BLaER1 (cell line): ENCODE data around the gene ZNF181.

Source experiments
- H3K27ac ChIP-seq: shearing (Covaris generic); formaldehyde crosslinking; 2 replicates; pipeline ENCODE4 v1.8.1; 2022
- H3K27me3 ChIP-seq: shearing (Covaris generic); formaldehyde crosslinking; 2 replicates; pipeline ENCODE4 v1.8.1; 2022
- H3K36me3 ChIP-seq: shearing (Covaris generic); formaldehyde crosslinking; 2 replicates; pipeline ENCODE4 v1.8.1; 2022
- H3K4me1 ChIP-seq: shearing (Covaris generic); formaldehyde crosslinking; 2 replicates; pipeline ENCODE4 v1.8.1; 2022
- H3K4me2 ChIP-seq: shearing (Covaris generic); formaldehyde crosslinking; 2 replicates; pipeline ENCODE4 v1.8.1; 2022
- H3K4me3 ChIP-seq: shearing (Covaris generic); formaldehyde crosslinking; 2 replicates; pipeline ENCODE4 v1.8.1; 2022
- H3K9ac ChIP-seq: shearing (Covaris generic); formaldehyde crosslinking; 2 replicates; pipeline ENCODE4 v1.8.1; 2022
- H3K9me3 ChIP-seq: shearing (Covaris generic); formaldehyde crosslinking; 2 replicates; pipeline ENCODE4 v1.8.1; 2022
- H4K20me1 ChIP-seq: shearing (Covaris generic); formaldehyde crosslinking; 2 replicates; pipeline ENCODE4 v1.8.1; 2022
- Cebpa-rat ChIP-seq: shearing (Covaris generic); IDR thresholded peaks from 2 replicates; pipeline ENCODE4 v1.8.1; 2022

Gene ZNF181

DNA sequence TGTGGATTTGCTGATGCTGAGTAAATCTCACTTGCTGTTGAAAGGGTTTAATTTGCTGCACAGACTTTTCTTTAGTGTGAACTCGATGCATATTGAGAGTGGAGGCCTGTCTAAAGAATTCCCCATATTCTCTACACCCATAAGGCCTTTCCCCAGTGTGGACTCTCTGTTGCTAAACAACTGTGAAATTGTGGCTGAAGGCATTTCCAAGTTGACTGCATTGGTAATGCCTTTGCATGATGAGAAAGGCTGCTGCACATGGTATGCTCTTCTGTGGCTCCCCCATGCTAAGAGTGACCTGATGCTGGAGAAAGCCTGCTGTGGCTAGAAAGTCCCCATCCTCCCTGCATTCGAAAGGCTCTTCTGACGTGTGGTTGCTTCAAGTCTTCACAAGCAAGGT lies 45.6 kb downstream of the ZNF181 start:
- Histone ChIP-seq H3K4me2 (no peak overlapping the region), H3K4me3 (no peak overlapping the region), H3K4me1 (no peaks in the 10 kb centered on the region), H3K9me3 (peaks cover 25% of the 10 kb centered on the region), H4K20me1 (no peaks in the 10 kb centered on the region), H3K27ac (no peak overlapping the region), H3K27me3 (no peaks in the 10 kb centered on the region), H3K9ac (no peak overlapping the region), H3K36me3 (no peaks in the 10 kb centered on the region)
- no peak for TF ChIP-seq Cebpa-rat

DNA sequence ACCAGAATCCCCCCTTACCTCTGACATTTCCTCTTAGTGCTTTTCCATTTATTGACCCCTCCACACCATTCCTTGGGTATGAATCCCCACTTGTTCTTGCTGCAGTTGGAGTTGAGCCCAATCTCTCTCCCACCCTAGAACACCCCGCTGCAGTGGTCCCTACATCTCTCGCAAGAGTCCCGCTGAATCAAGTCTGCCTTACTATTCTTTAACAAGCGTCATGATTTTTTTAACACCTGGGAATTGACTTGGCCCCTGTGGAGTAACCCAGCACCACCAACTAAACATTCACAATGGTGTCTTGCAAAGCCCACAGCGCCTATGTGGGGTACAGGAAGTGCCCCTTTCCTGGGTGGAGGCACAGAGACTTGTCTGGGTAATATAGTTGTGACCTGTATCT lies 52.2 kb downstream of the ZNF181 start:
- no peaks in the 10 kb centered on the region for H3K27me3 ChIP-seq
- no peak for TF ChIP-seq Cebpa-rat
- no peak overlapping the region for H3K9ac ChIP-seq
- peaks cover 9% of the 10 kb centered on the region for H3K4me1 ChIP-seq
- no peak overlapping the region for H3K4me3 ChIP-seq
- H3K4me2 ChIP-seq = no peak overlapping the region
- H3K9me3 ChIP-seq = peaks cover 20% of the 10 kb centered on the region; the same call in 1 of the 2 replicates
- no peaks in the 10 kb centered on the region for H3K36me3 ChIP-seq
- H3K27ac ChIP-seq = no peak overlapping the region
- H4K20me1 ChIP-seq = no peaks in the 10 kb centered on the region

DNA sequence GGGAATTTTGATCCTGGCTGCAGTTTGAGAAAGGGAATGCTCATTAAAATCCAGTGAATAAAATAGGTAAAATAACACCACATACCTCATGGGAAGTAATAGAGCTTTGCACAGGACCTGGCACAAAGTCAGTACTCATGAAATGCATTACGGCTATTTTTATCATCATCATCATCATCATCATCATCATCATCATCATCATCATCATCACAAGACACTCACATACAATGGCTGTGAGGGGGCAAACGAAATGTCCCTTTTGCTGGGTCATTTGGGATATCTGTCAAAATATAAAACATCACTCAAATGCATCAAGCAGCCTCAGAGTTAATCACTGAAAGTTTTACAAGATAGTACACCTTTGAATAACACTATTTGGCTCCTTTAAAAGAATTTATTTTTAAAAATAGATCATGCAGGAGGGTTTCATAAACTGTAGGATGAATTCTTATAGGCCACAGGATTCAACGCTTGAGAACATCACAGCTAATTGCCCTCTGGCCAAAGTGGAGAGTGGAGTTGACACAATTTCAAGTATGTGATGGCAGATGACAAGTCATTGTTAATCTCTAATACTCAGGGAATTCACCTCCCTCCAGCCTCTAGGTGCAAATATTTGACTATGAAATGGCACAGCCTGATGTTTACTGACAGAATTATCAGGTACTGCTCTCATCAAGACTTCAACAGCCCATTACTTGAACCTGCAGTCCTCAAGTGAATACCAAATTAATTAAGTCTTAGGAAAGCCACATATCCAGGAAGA lies 53.2 kb downstream of the ZNF181 start:
- H3K36me3 ChIP-seq = no peaks in the 10 kb centered on the region
- no peaks in the 10 kb centered on the region for H4K20me1 ChIP-seq
- H3K27me3 ChIP-seq = no peaks in the 10 kb centered on the region
- H3K9ac ChIP-seq = no peak overlapping the region
- H3K4me2 ChIP-seq = peak overlapping the region; percentile 33
- H3K27ac ChIP-seq = no peak overlapping the region
- H3K4me1 ChIP-seq = peaks cover 9% of the 10 kb centered on the region
- H3K9me3 ChIP-seq = peaks cover 25% of the 10 kb centered on the region
- no peak overlapping the region for H3K4me3 ChIP-seq
- no peak for TF ChIP-seq Cebpa-rat

DNA sequence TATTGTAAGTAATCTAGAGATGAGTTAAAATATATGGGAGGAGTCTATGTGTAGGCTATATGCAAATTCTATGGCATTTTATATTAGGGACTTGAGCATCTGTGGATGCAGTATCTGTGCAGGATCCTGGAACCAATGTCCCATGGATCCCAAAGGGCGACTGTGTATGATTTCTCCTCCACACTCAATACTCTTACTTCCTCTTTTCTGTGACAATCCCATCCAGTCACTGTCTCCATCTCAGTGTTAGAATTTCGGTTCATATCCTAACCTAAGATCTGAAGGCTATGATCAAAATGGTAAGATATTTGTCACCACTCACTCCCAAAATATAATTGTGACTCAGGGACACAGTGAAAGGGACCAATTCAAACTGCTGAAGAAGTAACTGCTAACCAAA lies 54.0 kb downstream of the ZNF181 start:
- Histone ChIP-seq H3K27me3 (no peaks in the 10 kb centered on the region), H3K9me3 (peaks cover 16% of the 10 kb centered on the region), H4K20me1 (no peaks in the 10 kb centered on the region), H3K4me2 (peak overlapping the region; percentile 33), H3K36me3 (no peaks in the 10 kb centered on the region), H3K9ac (no peak overlapping the region), H3K27ac (no peak overlapping the region), H3K4me1 (peaks cover 9% of the 10 kb centered on the region), H3K4me3 (no peak overlapping the region)
- TF ChIP-seq Cebpa-rat = no peak

DNA sequence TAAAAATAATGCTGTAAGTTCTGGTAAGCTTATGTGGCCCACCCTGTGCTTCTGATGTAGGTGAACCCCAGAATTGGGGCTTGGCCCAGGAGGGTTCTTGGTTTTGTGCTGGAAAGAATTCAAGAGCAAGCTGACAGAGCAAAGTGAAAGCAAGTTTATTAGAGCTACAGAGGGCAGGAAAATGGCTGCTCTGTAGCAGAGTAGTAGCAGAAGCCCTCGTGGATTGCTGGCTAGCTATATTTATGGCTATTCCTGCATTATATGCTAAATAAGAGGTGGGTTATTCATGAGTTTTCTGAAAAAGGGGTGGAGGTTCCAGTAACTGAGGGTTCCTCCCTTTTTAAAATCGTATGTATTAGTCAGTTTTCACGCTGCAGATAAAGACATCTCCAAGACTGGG lies 59.5 kb downstream of the ZNF181 start:
- Histone ChIP-seq H3K4me1 (no peaks in the 10 kb centered on the region; the same call in 1 of the 2 replicates), H3K9ac (no peak overlapping the region), H3K4me3 (no peak overlapping the region), H3K36me3 (no peaks in the 10 kb centered on the region), H4K20me1 (no peaks in the 10 kb centered on the region), H3K9me3 (peaks cover 49% of the 10 kb centered on the region), H3K27me3 (no peaks in the 10 kb centered on the region), H3K27ac (no peak overlapping the region), H3K4me2 (peak overlapping the region; percentile 42; the same call in 1 of the 2 replicates)
- TF ChIP-seq Cebpa-rat = no peak

DNA sequence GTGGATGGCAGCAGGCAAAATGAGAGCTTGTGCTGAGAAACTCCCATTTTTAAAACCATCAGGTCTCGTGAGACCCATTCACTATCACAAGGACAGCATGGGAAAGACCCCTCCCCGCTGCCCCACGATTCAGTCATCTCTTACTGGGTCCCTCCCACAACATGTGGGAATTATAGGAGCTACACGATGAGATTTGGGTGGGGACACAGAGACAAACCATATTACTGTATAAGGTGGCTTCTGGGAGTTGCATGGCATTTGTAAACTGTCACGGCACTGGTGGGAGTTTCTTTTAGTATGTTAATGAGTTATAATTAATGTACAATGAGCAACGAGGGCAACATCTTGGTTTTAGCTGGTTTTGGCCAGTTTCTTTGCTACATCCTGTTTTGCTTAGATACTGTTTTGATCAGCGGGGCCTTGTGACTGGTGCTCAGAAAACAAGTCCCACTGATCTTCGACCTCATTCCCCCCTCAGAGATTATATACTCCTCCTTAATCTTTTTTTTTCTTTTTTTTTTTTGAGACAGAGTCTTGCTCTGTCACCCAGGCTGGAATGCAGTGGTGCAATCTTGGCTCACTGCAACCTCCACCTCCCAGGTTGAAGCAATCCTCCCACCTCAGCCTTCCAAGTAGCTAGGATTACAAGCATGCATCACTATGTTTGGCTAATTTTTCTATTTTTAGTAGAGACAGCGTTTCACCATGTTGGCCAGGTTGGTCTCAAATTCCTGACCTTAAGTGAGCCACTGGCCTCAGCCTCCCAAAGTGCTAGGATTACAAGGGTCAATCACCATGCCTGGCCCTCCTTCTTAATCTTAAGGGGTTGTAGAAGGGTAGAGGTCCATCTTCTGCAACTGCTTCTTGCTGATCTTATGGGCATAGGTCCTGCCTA lies 60.3 kb downstream of the ZNF181 start:
- H3K4me3 ChIP-seq = no peak overlapping the region
- H3K36me3 ChIP-seq = no peaks in the 10 kb centered on the region
- H3K27me3 ChIP-seq = no peaks in the 10 kb centered on the region
- H3K27ac ChIP-seq = no peak overlapping the region
- H3K9ac ChIP-seq = no peak overlapping the region
- H3K9me3 ChIP-seq = peaks cover 56% of the 10 kb centered on the region
- no peak for TF ChIP-seq Cebpa-rat
- no peak overlapping the region for H3K4me2 ChIP-seq
- no peaks in the 10 kb centered on the region for H4K20me1 ChIP-seq
- no peaks in the 10 kb centered on the region; the same call in 1 of the 2 replicates for H3K4me1 ChIP-seq
